Activated CD8-positive, alpha-beta memory T cell treated with anti-CD3 and anti-CD28 coated beads, Interleukin-2, amount 10 ng/mL, durations not matched to agents 7 days and 5 days (primary cell): ENCODE data around the gene SEMA4F. TPM values are rescaled to one million over a fixed set of nuclear protein-coding genes. Genes with fewer than 3 reads are reported as not detected.

Experiments
- ATAC-seq: fragments of 150-1000 bp; cut with Tn5 transposase; one replicate; pipeline ENCODE4 v1.10.0; 2021; ENCODE audit warnings: moderate library complexity
- CTCF ChIA-PET: fragments of 350-600 bp; sonication (Branson Sonifier 250); formaldehyde crosslinking; loops from one replicate; lab custom pipeline; 2021; ENCODE audit warnings: antibody characterized with exemption; lab: Charles Lee
- DNase-seq: peaks from one replicate; pipeline ENCODE4 v3.0.0-alpha.2; 2020
- H3K27ac Mint-ChIP-seq: one replicate; pipeline ENCODE4 v1.8.0; 2021; ENCODE audit warnings: mild to moderate bottlenecking, mixed read lengths
- H3K27me3 Mint-ChIP-seq: one replicate; pipeline ENCODE4 v1.8.0; 2021; ENCODE audit warnings: mixed read lengths
- H3K36me3 Mint-ChIP-seq: one replicate; pipeline ENCODE4 v1.8.0; 2021; ENCODE audit warnings: mild to moderate bottlenecking, mixed read lengths
- H3K4me1 Mint-ChIP-seq: one replicate; pipeline ENCODE4 v1.8.0; 2021; ENCODE audit warnings: mixed read lengths
- H3K4me3 Mint-ChIP-seq: one replicate; pipeline ENCODE4 v1.8.0; 2021; ENCODE audit warnings: mild to moderate bottlenecking, moderate library complexity, mixed read lengths
- H3K9me3 Mint-ChIP-seq: one replicate; pipeline ENCODE4 v1.8.0; 2022; ENCODE audit warnings: low read depth, mixed read lengths
- total RNA-seq, 2 experiments: library from RNA; stranded (reverse); gene quantifications; one replicate each; pipeline ENCODE4 v1.2.3, GENCODE V29; 2021

Gene SEMA4F
- total RNA-seq, 2 experiments from 2014 or later: 4.1 to 6.8 TPM

DNA sequence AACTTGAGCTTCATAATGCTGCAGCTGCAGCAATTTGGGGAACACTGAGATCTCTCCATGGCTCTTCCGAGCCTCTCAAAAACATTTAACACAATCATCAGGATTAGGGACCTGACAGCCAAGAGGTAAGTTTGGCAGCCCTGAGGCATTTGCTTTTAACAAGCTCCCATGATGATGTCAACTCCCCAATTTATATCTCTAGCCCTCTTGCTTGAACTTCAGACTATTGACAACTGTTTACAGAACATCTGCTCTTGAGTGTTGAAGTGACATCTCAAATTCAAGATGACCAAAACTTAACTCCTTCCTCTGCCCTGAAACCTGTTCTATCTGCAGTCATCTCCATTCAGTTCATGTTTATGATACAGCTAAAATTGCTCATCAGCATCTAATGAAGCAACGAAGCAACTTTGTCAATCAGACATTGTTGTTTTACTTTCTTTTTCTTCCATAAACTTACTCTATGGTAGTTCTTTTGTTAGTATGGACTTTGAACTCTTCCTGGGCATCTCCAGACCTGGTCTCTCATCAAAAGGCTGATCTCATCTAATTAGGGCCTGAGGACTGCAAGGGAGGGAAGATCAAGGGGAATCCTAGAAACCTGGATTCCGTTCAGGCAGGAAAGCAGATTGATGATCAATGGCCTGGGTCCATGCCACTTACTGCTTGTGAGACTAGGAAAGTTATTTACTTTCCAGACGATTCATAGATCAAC is 48.1 kb downstream of the SEMA4F start:
- peaks cover 11% of the 10 kb centered on the region for H3K27me3 Mint-ChIP-seq
- ATAC-seq (no peak), DNase-seq (no peak)
- H3K9me3 Mint-ChIP-seq: no peaks in the 10 kb centered on the region
- CTCF ChIA-PET: interaction anchor here (1.8 kb wide), 1 partner anchor 11 kb away, joined by 4 read pairs; no protein-coding TSS in a partner anchor
- no peak overlapping the region for H3K4me3 Mint-ChIP-seq
- no peak overlapping the region for H3K27ac Mint-ChIP-seq
- no peaks in the 10 kb centered on the region for H3K36me3 Mint-ChIP-seq
- H3K4me1 Mint-ChIP-seq: no peaks in the 10 kb centered on the region

DNA sequence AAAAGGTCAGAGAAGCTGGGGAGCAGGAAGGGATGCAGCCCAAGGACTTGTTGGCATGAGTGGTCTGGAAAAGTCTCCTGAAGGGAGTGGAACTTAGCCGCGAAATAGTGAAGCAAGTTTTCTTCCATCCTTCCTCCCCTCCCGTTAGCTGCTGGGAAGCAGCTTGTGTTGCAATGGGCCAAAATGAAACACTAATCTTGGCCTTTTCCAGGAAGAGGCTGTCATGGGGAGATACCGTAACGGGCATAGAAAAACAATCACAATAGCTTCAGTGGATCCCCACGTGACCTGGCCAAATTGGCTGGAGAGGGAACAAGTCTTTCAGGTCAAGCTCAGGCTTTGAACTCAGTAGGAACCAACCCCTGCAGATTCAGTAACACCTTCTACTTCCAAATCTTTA is 49.3 kb downstream of the SEMA4F start:
- Mint-ChIP-seq H3K27ac (no peak overlapping the region), H3K4me3 (no peak overlapping the region), H3K4me1 (no peaks in the 10 kb centered on the region), H3K9me3 (no peaks in the 10 kb centered on the region), H3K27me3 (peaks cover 11% of the 10 kb centered on the region), H3K36me3 (no peaks in the 10 kb centered on the region)
- CTCF ChIA-PET: interaction anchor here (1.5 kb wide), 1 partner anchor 12 kb away, joined by 8 read pairs; no protein-coding TSS in a partner anchor
- DNase-seq: no peak
- no peak for ATAC-seq

DNA sequence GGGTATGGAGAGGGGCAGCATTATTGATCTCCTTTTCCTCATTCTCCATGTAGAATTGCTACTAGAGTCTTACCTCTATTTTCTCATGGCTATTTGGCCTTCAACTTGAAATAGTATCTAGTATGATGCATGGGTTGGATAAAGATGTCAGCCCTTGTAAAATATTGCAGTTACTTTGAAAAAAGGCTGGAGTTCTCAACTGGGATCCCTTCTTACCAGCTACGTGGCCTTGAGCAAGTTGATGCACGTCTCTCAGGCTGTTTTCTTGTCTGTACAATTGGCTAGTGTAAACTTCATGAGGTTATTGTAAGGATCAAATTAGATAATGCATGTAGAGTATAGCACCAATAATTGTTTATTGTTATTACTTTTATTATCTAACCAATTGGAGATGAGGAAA is 50.2 kb downstream of the SEMA4F start:
- no peak overlapping the region for H3K4me3 Mint-ChIP-seq
- H3K27ac Mint-ChIP-seq: no peak overlapping the region
- CTCF ChIA-PET: interaction anchor here (1.3 to 1.5 kb wide), 2 partner anchors 10 to 11 kb away, joined by 4 to 8 read pairs; no protein-coding TSS in a partner anchor
- no peaks in the 10 kb centered on the region for H3K36me3 Mint-ChIP-seq
- H3K9me3 Mint-ChIP-seq: no peaks in the 10 kb centered on the region
- DNase-seq: no peak
- ATAC-seq: no peak
- H3K27me3 Mint-ChIP-seq: peaks cover 11% of the 10 kb centered on the region
- no peaks in the 10 kb centered on the region for H3K4me1 Mint-ChIP-seq

- no peak overlapping the region for H3K27ac Mint-ChIP-seq
- no peak overlapping the region for H3K4me3 Mint-ChIP-seq
- H3K36me3 Mint-ChIP-seq: no peaks in the 10 kb centered on the region
- no peak for ATAC-seq
- no peaks in the 10 kb centered on the region for H3K4me1 Mint-ChIP-seq
- peaks cover 6% of the 10 kb centered on the region for H3K27me3 Mint-ChIP-seq
- no peaks in the 10 kb centered on the region for H3K9me3 Mint-ChIP-seq
- no peak for DNase-seq
- CTCF ChIA-PET: interaction anchor here (1.4 kb wide), 1 partner anchor 9 kb away, joined by 4 read pairs; no protein-coding TSS in a partner anchor
These were observed 52.7 kb downstream of the SEMA4F start for GRCh38 chr2:74706741-74707140.

- DNase-seq (no peak), ATAC-seq (no peak)
- Mint-ChIP-seq H3K4me3 (no peak overlapping the region), H3K36me3 (no peaks in the 10 kb centered on the region), H3K27ac (no peak overlapping the region), H3K27me3 (peaks cover 10% of the 10 kb centered on the region), H3K9me3 (no peaks in the 10 kb centered on the region), H3K4me1 (no peaks in the 10 kb centered on the region)
- CTCF ChIA-PET: interaction anchor here (0.7 kb wide), 1 partner anchor 708 kb away, joined by 3 read pairs; no protein-coding TSS in a partner anchor
These were observed 53.8 kb downstream of the SEMA4F start for GRCh38 chr2:74707837-74708236.

DNA sequence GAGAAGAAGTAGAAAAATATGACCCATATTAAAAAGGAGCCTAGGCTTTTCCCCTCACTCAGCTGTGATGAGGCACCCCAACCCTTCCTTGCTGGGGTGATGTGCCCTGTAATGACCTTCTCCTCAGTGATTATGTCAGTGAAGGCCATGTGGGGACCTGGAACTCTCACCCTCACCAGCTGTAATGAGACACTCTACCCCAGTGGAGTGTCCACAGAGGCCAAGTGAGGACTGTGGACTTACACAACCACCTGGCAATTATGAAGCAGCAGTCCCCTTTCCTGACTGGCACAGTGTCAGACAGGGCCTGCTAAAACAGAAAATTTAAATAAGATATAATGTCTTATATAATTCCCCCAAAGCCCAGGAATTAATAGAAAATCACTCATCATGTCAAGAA is 54.2 kb downstream of the SEMA4F start:
- no peak for ATAC-seq
- Mint-ChIP-seq H3K36me3 (no peaks in the 10 kb centered on the region), H3K4me3 (no peak overlapping the region), H3K27ac (no peak overlapping the region), H3K4me1 (no peaks in the 10 kb centered on the region), H3K9me3 (no peaks in the 10 kb centered on the region), H3K27me3 (peaks cover 12% of the 10 kb centered on the region)
- no peak for DNase-seq
- CTCF ChIA-PET: no interaction called here

DNA sequence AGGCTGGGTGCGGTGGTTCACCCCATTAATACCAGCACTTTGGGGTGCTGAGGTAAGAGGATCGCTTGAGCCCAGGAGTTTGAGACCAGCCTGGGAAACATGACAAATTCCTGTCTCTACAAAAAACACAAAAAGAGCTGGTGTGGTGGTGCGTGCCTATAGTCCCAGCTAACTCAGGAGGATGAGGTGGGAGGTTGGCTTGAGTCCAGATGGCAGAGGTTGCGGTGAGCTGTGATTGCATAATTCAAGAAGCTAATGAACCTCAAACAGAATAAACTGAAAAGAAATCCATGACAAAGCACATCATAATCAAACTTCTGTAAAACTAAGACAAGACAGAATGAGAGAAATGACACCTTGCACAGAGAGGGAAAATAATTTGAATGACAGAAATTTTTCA is 54.8 kb downstream of the SEMA4F start:
- no peaks in the 10 kb centered on the region for H3K4me1 Mint-ChIP-seq
- no peak for ATAC-seq
- CTCF ChIA-PET: no interaction called here

GRCh38 chr2:74712223-74713053 is 58.4 kb downstream of the SEMA4F start:
- no peak overlapping the region for H3K4me3 Mint-ChIP-seq
- ATAC-seq: no peak

More for the DNA sequence above, 54.8 kb downstream of the SEMA4F start:
- peaks cover 15% of the 10 kb centered on the region for H3K27me3 Mint-ChIP-seq
- DNase-seq: no peak
- no peak overlapping the region for H3K4me3 Mint-ChIP-seq
- no peak overlapping the region for H3K27ac Mint-ChIP-seq
- H3K9me3 Mint-ChIP-seq: no peaks in the 10 kb centered on the region
- no peaks in the 10 kb centered on the region for H3K36me3 Mint-ChIP-seq

GRCh38 chr2:74714691-74715080 is 60.6 kb downstream of the SEMA4F start:
- Mint-ChIP-seq H3K4me1 (peaks cover 9% of the 10 kb centered on the region), H3K27ac (no peak overlapping the region), H3K36me3 (no peaks in the 10 kb centered on the region), H3K9me3 (no peaks in the 10 kb centered on the region), H3K27me3 (peaks cover 23% of the 10 kb centered on the region), H3K4me3 (peak overlapping the region; percentile 77)
- ATAC-seq (no peak), DNase-seq (no peak)
- CTCF ChIA-PET: interaction anchor here (0.5 to 6.8 kb wide), 14 partner anchors 11 to 363 kb away, joined by 3 to 93 read pairs (median 5); no protein-coding TSS in a partner anchor

More at GRCh38 chr2:74712223-74713053, 58.4 kb downstream of the SEMA4F start:
- no peak for DNase-seq
- peaks cover 9% of the 10 kb centered on the region for H3K4me1 Mint-ChIP-seq
- peaks cover 23% of the 10 kb centered on the region for H3K27me3 Mint-ChIP-seq
- CTCF ChIA-PET: interaction anchor here (6.8 kb wide), 1 partner anchor 164 kb away, joined by 93 read pairs; no protein-coding TSS in a partner anchor
- H3K27ac Mint-ChIP-seq: no peak overlapping the region
- no peaks in the 10 kb centered on the region for H3K36me3 Mint-ChIP-seq
- no peaks in the 10 kb centered on the region for H3K9me3 Mint-ChIP-seq

GRCh38 chr2:74715081-74715791 is 61.2 kb downstream of the SEMA4F start:
- CTCF ChIA-PET: interaction anchor here (0.5 to 6.8 kb wide), 23 partner anchors 9 to 363 kb away, joined by 3 to 93 read pairs (median 4); no protein-coding TSS in a partner anchor
- peaks cover 27% of the 10 kb centered on the region for H3K27me3 Mint-ChIP-seq
- ATAC-seq (peak; percentile 97), DNase-seq (peak; percentile 86)
- H3K4me3 Mint-ChIP-seq: peak overlapping the region; percentile 77
- H3K27ac Mint-ChIP-seq: no peak overlapping the region
- H3K4me1 Mint-ChIP-seq: peaks cover 9% of the 10 kb centered on the region
- H3K36me3 Mint-ChIP-seq: no peaks in the 10 kb centered on the region
- H3K9me3 Mint-ChIP-seq: no peaks in the 10 kb centered on the region

- CTCF ChIA-PET: interaction anchor here (0.7 to 6.8 kb wide), 21 partner anchors 10 to 349 kb away, joined by 3 to 93 read pairs (median 5); no protein-coding TSS in a partner anchor
- Mint-ChIP-seq H3K36me3 (no peaks in the 10 kb centered on the region), H3K9me3 (no peaks in the 10 kb centered on the region), H3K27me3 (peaks cover 27% of the 10 kb centered on the region), H3K27ac (no peak overlapping the region), H3K4me1 (peaks cover 9% of the 10 kb centered on the region), H3K4me3 (peak overlapping the region; percentile 65)
- ATAC-seq (no peak), DNase-seq (no peak)
These were observed 61.8 kb downstream of the SEMA4F start for GRCh38 chr2:74715880-74716279.

DNA sequence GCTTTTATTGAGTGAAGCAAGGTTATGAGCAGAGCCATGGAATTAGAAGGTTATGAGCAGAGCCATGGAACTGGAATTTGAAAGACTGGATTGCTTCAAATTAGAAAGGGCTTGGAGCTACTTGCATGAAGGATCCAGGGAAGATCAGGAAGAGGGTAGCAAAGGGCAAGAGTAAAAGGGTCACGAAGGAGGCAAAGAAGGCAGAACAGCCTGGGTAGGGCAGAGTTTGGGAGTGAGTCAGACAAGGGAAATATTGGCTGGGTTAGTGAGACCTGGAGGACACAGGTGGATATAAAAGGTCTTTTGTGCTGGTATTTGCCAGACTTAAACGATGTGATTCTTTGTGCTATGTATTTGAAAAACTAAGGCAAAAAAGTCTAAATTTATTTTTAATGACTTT is 65.0 kb downstream of the SEMA4F start:
- CTCF ChIA-PET: interaction anchor here (1.6 kb wide), 1 partner anchor 158 kb away, joined by 7 read pairs; no protein-coding TSS in a partner anchor
- ATAC-seq (no peak), DNase-seq (no peak)
- Mint-ChIP-seq H3K4me3 (no peak overlapping the region), H3K4me1 (peaks cover 9% of the 10 kb centered on the region), H3K27me3 (peaks cover 23% of the 10 kb centered on the region), H3K27ac (no peak overlapping the region), H3K36me3 (no peaks in the 10 kb centered on the region), H3K9me3 (no peaks in the 10 kb centered on the region)

DNA sequence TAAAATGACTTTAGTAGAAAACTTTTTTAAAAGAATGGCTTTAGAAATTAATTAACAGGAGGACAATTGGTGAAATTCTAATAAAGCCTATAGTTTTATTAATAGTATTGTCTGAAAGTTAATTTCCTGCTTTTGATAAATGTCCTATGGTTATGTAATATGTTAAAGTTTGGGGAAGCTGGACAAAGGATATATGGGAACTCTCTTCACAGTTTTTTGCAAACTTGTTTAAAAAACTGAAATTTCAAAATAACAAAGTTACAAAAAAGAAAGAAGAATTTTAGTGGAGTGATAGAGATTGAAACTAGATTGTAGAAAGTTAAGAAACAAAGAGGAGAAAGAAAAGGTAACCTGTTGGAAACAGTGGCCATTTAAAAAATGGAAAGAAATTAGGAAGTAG is 67.3 kb downstream of the SEMA4F start:
- Mint-ChIP-seq H3K27me3 (peaks cover 17% of the 10 kb centered on the region), H3K9me3 (no peaks in the 10 kb centered on the region), H3K36me3 (no peaks in the 10 kb centered on the region)

More for the DNA sequence above, 67.3 kb downstream of the SEMA4F start:
- H3K4me1 Mint-ChIP-seq: no peaks in the 10 kb centered on the region
- H3K4me3 Mint-ChIP-seq: no peak overlapping the region
- CTCF ChIA-PET: no interaction called here
- DNase-seq (no peak), ATAC-seq (no peak)
- no peak overlapping the region for H3K27ac Mint-ChIP-seq
